Uterus (tissue), 2 donors: ENCODE measurements around the gene TRIM52.

Source experiments
- CTCF ChIP-seq, 4 experiments: fragments of 200-600 bp in 2 of 4; fragments of 450-650 bp in 2 of 4; sonication (generic) in 2 of 4; IDR thresholded peaks; one replicate each; pipeline ENCODE4 v1.5.1; 2016 to 2019; ENCODE audit warnings: antibody characterized with exemption in 4 of 4, mild to moderate bottlenecking in 2 of 4, moderate library complexity in 1 of 4
- POLR2A ChIP-seq, 2 donors: fragments of 450-650 bp; IDR thresholded peaks; one replicate each; pipeline ENCODE4 v1.6.1; 2016; ENCODE audit warnings: antibody characterized with exemption in 2 of 2, mild to moderate bottlenecking in 1 of 2, moderate library complexity in 1 of 2

DNA sequence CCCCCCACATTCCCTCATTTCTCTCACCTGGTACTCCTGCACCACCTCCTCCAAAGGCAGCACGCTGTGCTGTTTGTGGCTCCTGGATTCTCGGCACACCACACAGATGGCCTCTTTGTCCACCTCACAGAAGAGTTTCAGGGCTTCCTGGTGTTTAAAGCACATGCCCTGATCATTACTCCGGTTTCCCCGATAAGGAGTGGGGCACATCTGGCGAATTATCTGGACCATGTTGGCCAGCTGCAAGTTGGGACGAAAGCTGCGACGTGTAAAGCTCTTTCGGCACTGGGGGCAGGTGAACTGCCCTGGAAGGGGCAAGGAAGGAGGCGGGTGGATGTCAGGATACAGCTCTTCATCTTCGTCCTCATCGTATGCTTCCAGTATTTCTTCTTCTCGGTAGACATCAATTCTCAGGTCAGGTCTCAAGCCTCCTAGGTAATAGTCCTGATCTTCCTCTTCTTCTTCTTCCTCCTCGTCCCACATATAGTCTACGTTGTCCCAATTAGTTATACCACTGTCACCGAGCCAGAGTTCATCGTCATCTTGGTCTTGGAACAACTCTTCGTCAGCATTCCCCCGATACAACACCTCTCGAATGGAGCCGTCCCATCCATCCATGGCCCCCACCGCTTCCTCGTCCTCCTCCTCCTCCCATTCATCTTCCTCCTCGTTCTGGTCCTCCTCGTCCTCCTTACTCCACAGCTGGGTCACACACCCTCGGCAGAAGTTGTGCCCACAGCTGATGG, 796 bp downstream of the TRIM52 start:
- TF ChIP-seq CTCF (IDR thresholded peaks at IDR 0.05): no peak
- TF ChIP-seq POLR2A (IDR thresholded peaks at IDR 0.05): no peak
